Colonic mucosa (tissue), 4 donors: ENCODE measurements around the gene OR2V2. TPM values are rescaled to one million over a fixed set of nuclear protein-coding genes. Genes with fewer than 3 reads are reported as not detected.

ENCODE experiments used
- DNase-seq: peaks from one replicate; pipeline ENCODE4 v3.0.0-alpha.2; 2020
- H3K27ac ChIP-seq: fragments of 200-600 bp; one replicate; pipeline ENCODE4 v1.8.0; 2021
- H3K27me3 ChIP-seq: fragments of 200-600 bp; one replicate; pipeline ENCODE4 v1.8.0; 2021
- H3K36me3 ChIP-seq: fragments of 200-600 bp; one replicate; pipeline ENCODE4 v1.8.0; 2021
- H3K4me1 ChIP-seq: fragments of 200-600 bp; one replicate; pipeline ENCODE4 v1.8.0; 2021; ENCODE audit warnings: mild to moderate bottlenecking
- H3K4me3 ChIP-seq: fragments of 200-600 bp; one replicate; pipeline ENCODE4 v1.8.0; 2021
- H3K9ac ChIP-seq, 2 donors: one replicate each; pipeline ENCODE4 v1.7.0; 2013; ENCODE audit warnings: control low read depth in 2 of 2, low read depth in 2 of 2, low read length in 2 of 2
- H3K9me3 ChIP-seq: fragments of 200-600 bp; one replicate; pipeline ENCODE4 v1.8.0; 2021
- intact Hi-C: fragments of 100-400 bp; cut with DNase I; formaldehyde crosslinking; loops from one replicate; pipeline ENCODE4 v1.14.1; 2022
- total RNA-seq, 2 donors: library from RNA; stranded (reverse); fragmentation: NEBNext Ultra II Directional in 1 of 2; extraction: Animal tissue kit (Norgen Biotek cat#: 25700) in 1 of 2; gene quantifications; one replicate each; pipeline ENCODE4 v1.2.1, GENCODE V29; 2021
- TF ChIP-seq, protein P1 (sequence below): fragments of 200-600 bp; IDR thresholded peaks from one replicate; pipeline ENCODE4 v1.8.0; 2022; ENCODE audit warnings: antibody characterized with exemption, mild to moderate bottlenecking
- donor health status: healthy.
- donor health status: DM: no; HTN: no; CAD: no.
- donor health status: DM: no; HTN: no; CAD: no.

Gene OR2V2
- total RNA-seq, 2 donors from 2014 or later, result not detected

DNA sequence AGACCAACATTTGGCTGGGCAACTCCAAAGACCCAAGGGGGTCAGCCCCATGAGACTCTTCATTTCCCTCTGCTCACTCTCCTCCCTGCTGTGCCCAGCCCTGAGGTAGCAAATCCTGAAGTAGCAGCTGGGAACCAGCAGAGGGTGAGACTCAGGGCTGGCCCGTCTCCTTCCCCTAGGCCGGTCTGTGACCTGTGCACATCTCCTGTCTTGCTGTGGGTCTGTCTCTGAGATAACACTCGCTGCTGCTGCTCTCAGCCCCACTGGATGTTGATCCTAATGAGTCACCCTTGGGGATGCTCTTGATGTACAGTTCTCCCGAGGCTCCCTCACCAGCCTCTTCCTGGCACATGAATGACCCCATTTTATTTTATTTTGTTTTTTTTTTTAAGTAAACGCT is 9.1 kb upstream of the OR2V2 start:
- Histone ChIP-seq H3K4me1 (no peaks in the 10 kb centered on the region), H3K9me3 (no peaks in the 10 kb centered on the region), H3K36me3 (no peaks in the 10 kb centered on the region), H3K9ac (no peak overlapping the region), H3K27ac (no peak overlapping the region), H3K27me3 (peaks cover 2% of the 10 kb centered on the region), H3K4me3 (no peak overlapping the region)
- DNase-seq, result no peak
- TF ChIP-seq, protein P1, sequence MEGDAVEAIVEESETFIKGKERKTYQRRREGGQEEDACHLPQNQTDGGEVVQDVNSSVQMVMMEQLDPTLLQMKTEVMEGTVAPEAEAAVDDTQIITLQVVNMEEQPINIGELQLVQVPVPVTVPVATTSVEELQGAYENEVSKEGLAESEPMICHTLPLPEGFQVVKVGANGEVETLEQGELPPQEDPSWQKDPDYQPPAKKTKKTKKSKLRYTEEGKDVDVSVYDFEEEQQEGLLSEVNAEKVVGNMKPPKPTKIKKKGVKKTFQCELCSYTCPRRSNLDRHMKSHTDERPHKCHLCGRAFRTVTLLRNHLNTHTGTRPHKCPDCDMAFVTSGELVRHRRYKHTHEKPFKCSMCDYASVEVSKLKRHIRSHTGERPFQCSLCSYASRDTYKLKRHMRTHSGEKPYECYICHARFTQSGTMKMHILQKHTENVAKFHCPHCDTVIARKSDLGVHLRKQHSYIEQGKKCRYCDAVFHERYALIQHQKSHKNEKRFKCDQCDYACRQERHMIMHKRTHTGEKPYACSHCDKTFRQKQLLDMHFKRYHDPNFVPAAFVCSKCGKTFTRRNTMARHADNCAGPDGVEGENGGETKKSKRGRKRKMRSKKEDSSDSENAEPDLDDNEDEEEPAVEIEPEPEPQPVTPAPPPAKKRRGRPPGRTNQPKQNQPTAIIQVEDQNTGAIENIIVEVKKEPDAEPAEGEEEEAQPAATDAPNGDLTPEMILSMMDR, result no peak
- intact Hi-C loops, result no loop called here

DNA sequence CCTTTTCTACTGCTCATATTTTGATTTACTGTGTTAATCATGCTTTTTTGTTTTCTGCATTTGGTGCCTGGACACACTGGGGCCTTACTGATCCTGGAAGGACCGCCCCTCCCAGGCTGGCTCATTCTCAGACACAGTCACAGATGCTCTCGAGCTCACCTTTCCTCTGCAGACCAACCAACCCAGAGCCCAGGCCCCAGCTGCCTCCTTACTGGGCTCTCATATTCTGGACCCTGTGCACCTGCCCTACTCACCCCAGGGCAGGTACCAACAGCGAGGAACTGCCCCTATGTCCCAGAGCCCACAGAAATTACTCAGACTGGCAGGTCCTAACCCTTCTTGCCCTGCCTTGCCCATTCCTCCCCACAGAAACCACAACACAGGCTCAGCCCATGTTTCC is 6.6 kb upstream of the OR2V2 start:
- Histone ChIP-seq H3K4me3 (no peak overlapping the region), H3K27me3 (peaks cover 5% of the 10 kb centered on the region), H3K36me3 (no peaks in the 10 kb centered on the region), H3K9ac (no peak overlapping the region), H3K4me1 (no peaks in the 10 kb centered on the region), H3K27ac (no peak overlapping the region), H3K9me3 (no peaks in the 10 kb centered on the region)
- TF ChIP-seq, protein P1, result no peak
- intact Hi-C loops, result no loop called here
- no peak for DNase-seq

DNA sequence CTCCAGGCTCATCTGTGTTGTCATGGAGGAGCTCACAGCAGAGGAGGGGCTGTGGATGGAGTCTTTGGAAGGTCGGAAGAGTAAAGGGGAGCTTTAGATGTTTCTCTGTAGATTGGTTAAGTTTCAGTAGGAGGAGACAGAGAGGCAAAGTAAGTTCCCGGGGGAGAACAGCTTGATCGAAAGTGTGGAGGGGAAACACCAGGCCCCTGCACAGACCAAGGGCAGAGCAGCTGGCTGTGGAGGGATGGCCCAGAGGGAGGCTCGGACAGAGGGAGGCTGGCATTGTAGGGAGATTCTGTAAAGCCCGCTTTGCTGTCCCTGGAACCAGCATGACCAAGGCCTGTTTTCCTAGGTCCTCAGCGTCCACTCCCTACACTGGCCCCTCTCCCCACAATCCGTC is 5.3 kb upstream of the OR2V2 start:
- H3K4me1 ChIP-seq, result no peaks in the 10 kb centered on the region
- intact Hi-C loops, result no loop called here
- H3K27ac ChIP-seq, result no peak overlapping the region
- no peak overlapping the region for H3K4me3 ChIP-seq
- TF ChIP-seq, protein P1, result no peak
- H3K36me3 ChIP-seq, result no peaks in the 10 kb centered on the region
- H3K27me3 ChIP-seq, result peaks cover 5% of the 10 kb centered on the region
- H3K9me3 ChIP-seq, result no peaks in the 10 kb centered on the region
- no peak overlapping the region for H3K9ac ChIP-seq
- DNase-seq, result no peak

DNA sequence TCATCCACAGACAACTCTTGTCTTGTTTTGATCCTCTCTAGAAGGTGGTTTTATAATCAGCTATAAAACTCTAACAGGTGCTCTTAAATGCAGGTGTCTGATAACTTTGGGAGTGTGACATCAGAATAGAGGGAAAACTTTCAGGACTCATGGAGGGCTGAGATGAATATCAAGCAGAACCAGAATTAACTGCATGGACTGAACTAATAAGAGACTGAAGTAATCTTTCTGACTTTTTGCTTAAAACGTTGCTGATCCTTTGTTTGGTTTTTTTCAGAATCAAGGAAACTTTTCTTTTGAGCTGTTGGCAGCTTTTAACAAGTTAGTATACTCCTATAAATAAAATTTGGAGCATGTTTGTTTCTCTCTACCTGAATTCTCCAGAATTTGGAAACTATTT is 2.3 kb upstream of the OR2V2 start:
- Histone ChIP-seq H3K4me3 (no peak overlapping the region), H3K9me3 (no peaks in the 10 kb centered on the region), H3K4me1 (no peaks in the 10 kb centered on the region), H3K36me3 (no peaks in the 10 kb centered on the region), H3K9ac (no peak overlapping the region), H3K27ac (no peak overlapping the region), H3K27me3 (peaks cover 5% of the 10 kb centered on the region)
- TF ChIP-seq, protein P1, result no peak
- intact Hi-C loops, result no loop called here
- no peak for DNase-seq

DNA sequence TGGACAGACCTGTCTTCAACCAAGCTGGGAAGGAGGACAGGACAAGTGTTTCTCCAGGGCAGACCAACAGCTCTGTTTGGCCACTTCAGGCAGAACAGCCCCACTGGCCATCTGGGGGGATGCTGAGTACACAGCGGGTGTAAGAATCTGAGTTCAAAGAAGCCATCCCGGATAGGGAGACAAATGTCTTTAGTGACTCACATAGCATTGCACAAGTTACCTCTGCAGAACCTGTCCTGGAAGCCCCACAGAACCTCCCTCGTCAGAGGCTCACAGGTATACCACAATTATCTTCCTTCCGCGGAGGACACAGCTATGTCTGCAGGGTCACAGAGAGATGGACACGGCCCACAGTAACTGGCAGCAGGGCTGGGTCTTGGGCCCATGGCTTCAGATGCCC is 2.0 kb downstream of the OR2V2 start:
- H3K4me1 ChIP-seq, result no peaks in the 10 kb centered on the region
- no peaks in the 10 kb centered on the region for H3K27me3 ChIP-seq
- H3K9ac ChIP-seq, result no peak overlapping the region
- no peaks in the 10 kb centered on the region for H3K9me3 ChIP-seq
- TF ChIP-seq, protein P1, result no peak
- DNase-seq, result no peak
- intact Hi-C loops, result no loop called here
- no peak overlapping the region for H3K4me3 ChIP-seq
- H3K27ac ChIP-seq, result no peak overlapping the region
- no peaks in the 10 kb centered on the region for H3K36me3 ChIP-seq
